HFF-Myc (cell line): Measurements from ENCODE around the gene TRABD.
"Not testable (repeated sequence)": the region's sequence is repeated elsewhere in the genome, so short reads cannot be mapped to it uniquely, and the experiment has no call there.

Source experiments
- DNase-seq: peaks from one replicate; pipeline ENCODE4 v3.0.0-alpha.2; 2011; ENCODE audit warnings: low read depth; ENCODE audit errors: extremely low read depth
- H3K4me3 ChIP-seq: replicated peaks from 2 replicates; pipeline ENCODE4 v1.5.1; 2011; ENCODE audit warnings: low read depth, mild to moderate bottlenecking, control low read depth, low read length
- CTCF ChIP-seq: IDR thresholded peaks from 2 replicates; pipeline ENCODE4 v1.5.1; 2012; ENCODE audit warnings: mild to moderate bottlenecking, low read depth, low read length, control low read depth; ENCODE audit errors: missing control alignments

TRABD gene

GRCh38 chr22:50157709-50158375 is 27.9 kb upstream of the TRABD start:
- H3K4me3 ChIP-seq = no peak overlapping the region
- no peak for TF ChIP-seq CTCF
- no peak for DNase-seq

- no peak for DNase-seq
- H3K4me3 ChIP-seq = no peak overlapping the region
- no peak for TF ChIP-seq CTCF
Measured at GRCh38 chr22:50160947-50161346, 24.8 kb upstream of the TRABD start.

- no peak for TF ChIP-seq CTCF
- DNase-seq = no peak
- no peak overlapping the region for H3K4me3 ChIP-seq
Measured at GRCh38 chr22:50161508-50162390, 24.0 kb upstream of the TRABD start.

GRCh38 chr22:50162391-50162956 is 23.2 kb upstream of the TRABD start:
- no peak for TF ChIP-seq CTCF
- DNase-seq = no peak
- H3K4me3 ChIP-seq = no peak overlapping the region

- no peak for DNase-seq
- no peak overlapping the region for H3K4me3 ChIP-seq
- no peak for TF ChIP-seq CTCF
Measured at GRCh38 chr22:50165436-50166123, 20.1 kb upstream of the TRABD start.

- no peak overlapping the region for H3K4me3 ChIP-seq
- TF ChIP-seq CTCF = no peak
- DNase-seq = no peak
Measured at GRCh38 chr22:50167689-50168489, 17.8 kb upstream of the TRABD start.

GRCh38 chr22:50168490-50169180 is 17.1 kb upstream of the TRABD start:
- not testable (repeated sequence) for DNase-seq, H3K4me3 ChIP-seq
